WTC11 (cell line): Measurements from ENCODE around the gene CDCA5.

Source experiments
- CREB1 ChIP-seq: sonication (generic); formaldehyde crosslinking; IDR thresholded peaks from 2 replicates; pipeline ENCODE4 v1.8.0; 2023; ENCODE audit warnings: mild to moderate bottlenecking, missing genetic modification reagents
- JAZF1 ChIP-seq: fragments of 250-450 bp; sonication (Bioruptor Pico); IDR thresholded peaks from 2 replicates; pipeline ENCODE4 v1.9.0; 2021; ENCODE audit warnings: moderate library complexity, mild to moderate bottlenecking, inconsistent platforms
- NR1H2 ChIP-seq: sonication (generic); formaldehyde crosslinking; IDR thresholded peaks from 2 replicates; pipeline ENCODE4 v1.9.0; 2021; ENCODE audit warnings: mild to moderate bottlenecking, moderate library complexity, missing genetic modification reagents
- PRRX2 ChIP-seq: fragments of 250-450 bp; sonication (Bioruptor Pico); IDR thresholded peaks from 2 replicates; pipeline ENCODE4 v1.8.0; 2021; ENCODE audit warnings: mild to moderate bottlenecking
- RORB ChIP-seq: fragments of 250-450 bp; sonication (Bioruptor Pico); IDR thresholded peaks from 2 replicates; pipeline ENCODE4 v1.9.0; 2021; ENCODE audit warnings: mild to moderate bottlenecking
- TF ChIP-seq, protein P1 (sequence below): fragments of 200-600 bp; IDR thresholded peaks from 2 replicates; pipeline ENCODE4 v1.8.0; 2022; ENCODE audit warnings: antibody characterized with exemption
- TF ChIP-seq, protein P2 (sequence below): sonication (generic); formaldehyde crosslinking; IDR thresholded peaks from 2 replicates; pipeline ENCODE4 v1.8.0; 2022; ENCODE audit warnings: missing genetic modification reagents
- TF ChIP-seq, protein P3 (sequence below): sonication (generic); formaldehyde crosslinking; IDR thresholded peaks from 2 replicates; pipeline ENCODE4 v1.8.0; 2022; ENCODE audit warnings: mild to moderate bottlenecking, missing genetic modification reagents

DNA sequence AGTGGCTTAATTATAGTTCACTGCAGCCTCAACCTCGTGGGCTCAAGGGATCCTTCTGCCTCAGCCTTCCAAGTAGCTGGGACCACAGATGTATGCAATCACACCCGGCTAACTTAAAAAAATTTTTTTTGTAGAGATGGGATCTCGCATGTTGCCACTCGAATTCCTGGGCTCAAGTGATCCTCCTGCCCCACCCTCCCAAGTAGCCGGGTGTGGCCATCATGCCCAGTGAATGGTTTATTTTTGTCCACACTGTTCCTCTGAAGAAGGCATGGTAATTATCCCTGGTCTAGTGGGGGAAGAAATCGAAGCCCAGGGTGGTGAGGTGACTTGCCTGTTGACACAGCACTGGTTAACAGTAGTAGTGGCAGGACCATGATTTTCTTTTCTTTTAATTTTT, 40.9 kb downstream of the CDCA5 start:
- TF ChIP-seq, protein P1, sequence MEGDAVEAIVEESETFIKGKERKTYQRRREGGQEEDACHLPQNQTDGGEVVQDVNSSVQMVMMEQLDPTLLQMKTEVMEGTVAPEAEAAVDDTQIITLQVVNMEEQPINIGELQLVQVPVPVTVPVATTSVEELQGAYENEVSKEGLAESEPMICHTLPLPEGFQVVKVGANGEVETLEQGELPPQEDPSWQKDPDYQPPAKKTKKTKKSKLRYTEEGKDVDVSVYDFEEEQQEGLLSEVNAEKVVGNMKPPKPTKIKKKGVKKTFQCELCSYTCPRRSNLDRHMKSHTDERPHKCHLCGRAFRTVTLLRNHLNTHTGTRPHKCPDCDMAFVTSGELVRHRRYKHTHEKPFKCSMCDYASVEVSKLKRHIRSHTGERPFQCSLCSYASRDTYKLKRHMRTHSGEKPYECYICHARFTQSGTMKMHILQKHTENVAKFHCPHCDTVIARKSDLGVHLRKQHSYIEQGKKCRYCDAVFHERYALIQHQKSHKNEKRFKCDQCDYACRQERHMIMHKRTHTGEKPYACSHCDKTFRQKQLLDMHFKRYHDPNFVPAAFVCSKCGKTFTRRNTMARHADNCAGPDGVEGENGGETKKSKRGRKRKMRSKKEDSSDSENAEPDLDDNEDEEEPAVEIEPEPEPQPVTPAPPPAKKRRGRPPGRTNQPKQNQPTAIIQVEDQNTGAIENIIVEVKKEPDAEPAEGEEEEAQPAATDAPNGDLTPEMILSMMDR, result no peak
- TF ChIP-seq JAZF1, result no peak
- TF ChIP-seq CREB1 (CRISPR knock-in tag), result no peak
- no peak for TF ChIP-seq RORB (CRISPR knock-in tag)
- TF ChIP-seq PRRX2 (CRISPR knock-in tag), result no peak
- TF ChIP-seq, protein P2, sequence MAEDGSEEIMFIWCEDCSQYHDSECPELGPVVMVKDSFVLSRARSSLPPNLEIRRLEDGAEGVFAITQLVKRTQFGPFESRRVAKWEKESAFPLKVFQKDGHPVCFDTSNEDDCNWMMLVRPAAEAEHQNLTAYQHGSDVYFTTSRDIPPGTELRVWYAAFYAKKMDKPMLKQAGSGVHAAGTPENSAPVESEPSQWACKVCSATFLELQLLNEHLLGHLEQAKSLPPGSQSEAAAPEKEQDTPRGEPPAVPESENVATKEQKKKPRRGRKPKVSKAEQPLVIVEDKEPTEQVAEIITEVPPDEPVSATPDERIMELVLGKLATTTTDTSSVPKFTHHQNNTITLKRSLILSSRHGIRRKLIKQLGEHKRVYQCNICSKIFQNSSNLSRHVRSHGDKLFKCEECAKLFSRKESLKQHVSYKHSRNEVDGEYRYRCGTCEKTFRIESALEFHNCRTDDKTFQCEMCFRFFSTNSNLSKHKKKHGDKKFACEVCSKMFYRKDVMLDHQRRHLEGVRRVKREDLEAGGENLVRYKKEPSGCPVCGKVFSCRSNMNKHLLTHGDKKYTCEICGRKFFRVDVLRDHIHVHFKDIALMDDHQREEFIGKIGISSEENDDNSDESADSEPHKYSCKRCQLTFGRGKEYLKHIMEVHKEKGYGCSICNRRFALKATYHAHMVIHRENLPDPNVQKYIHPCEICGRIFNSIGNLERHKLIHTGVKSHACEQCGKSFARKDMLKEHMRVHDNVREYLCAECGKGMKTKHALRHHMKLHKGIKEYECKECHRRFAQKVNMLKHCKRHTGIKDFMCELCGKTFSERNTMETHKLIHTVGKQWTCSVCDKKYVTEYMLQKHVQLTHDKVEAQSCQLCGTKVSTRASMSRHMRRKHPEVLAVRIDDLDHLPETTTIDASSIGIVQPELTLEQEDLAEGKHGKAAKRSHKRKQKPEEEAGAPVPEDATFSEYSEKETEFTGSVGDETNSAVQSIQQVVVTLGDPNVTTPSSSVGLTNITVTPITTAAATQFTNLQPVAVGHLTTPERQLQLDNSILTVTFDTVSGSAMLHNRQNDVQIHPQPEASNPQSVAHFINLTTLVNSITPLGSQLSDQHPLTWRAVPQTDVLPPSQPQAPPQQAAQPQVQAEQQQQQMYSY (CRISPR knock-in tag), result no peak
- TF ChIP-seq, protein P3, sequence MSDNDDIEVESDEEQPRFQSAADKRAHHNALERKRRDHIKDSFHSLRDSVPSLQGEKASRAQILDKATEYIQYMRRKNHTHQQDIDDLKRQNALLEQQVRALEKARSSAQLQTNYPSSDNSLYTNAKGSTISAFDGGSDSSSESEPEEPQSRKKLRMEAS (CRISPR knock-in tag), result no peak
- no peak for TF ChIP-seq NR1H2
